T-helper 17 cell (primary cell): ENCODE measurements around the gene NUDT8. TPM values are rescaled to one million over a fixed set of nuclear protein-coding genes. Genes with fewer than 3 reads are reported as not detected.

ENCODE experiments used
- ATAC-seq: fragments of 150-1000 bp; cut with Tn5 transposase; 2 replicates; pipeline ENCODE4 v1.10.0; 2021; ENCODE audit warnings: mild to moderate bottlenecking, moderate library complexity
- DNase-seq, 3 donors: peaks; one replicate each; pipeline versions ENCODE4 v3.0.0 to v3.0.0-alpha.2; 2020 to 2021
- H3K9me3 ChIP-seq: one replicate; pipeline ENCODE4 v1.7.0; 2013; ENCODE audit warnings: low read length, mild to moderate bottlenecking; ENCODE audit not compliant: control insufficient read depth, poor library complexity, severe bottlenecking
- H3K27ac Mint-ChIP-seq: one replicate; pipeline ENCODE4 v1.8.0; 2022; ENCODE audit warnings: mild to moderate bottlenecking, moderate library complexity, mixed read lengths
- H3K27me3 Mint-ChIP-seq: one replicate; pipeline ENCODE4 v1.8.0; 2022; ENCODE audit warnings: mixed read lengths
- H3K36me3 Mint-ChIP-seq: one replicate; pipeline ENCODE4 v1.8.0; 2022; ENCODE audit warnings: low read depth, mixed read lengths
- H3K4me1 Mint-ChIP-seq: one replicate; pipeline ENCODE4 v1.8.0; 2022; ENCODE audit warnings: mild to moderate bottlenecking, mixed read lengths
- H3K4me3 Mint-ChIP-seq: one replicate; pipeline ENCODE4 v1.8.0; 2022; ENCODE audit warnings: mild to moderate bottlenecking, moderate library complexity, mixed read lengths
- total RNA-seq, 4 donors: library from RNA in 2 of 4; stranded (reverse) in 2 of 4; gene quantifications; one replicate each; pipeline ENCODE4 v1.2.3 and lab custom pipeline; 2022 to 2026

NUDT8 gene
- total RNA-seq, 2 donors from 2014 or later, result 1.5 to 3.4 TPM

GRCh38 chr11:67585911-67586310 lies 43.8 kb downstream of the NUDT8 start:
- no peaks in the 10 kb centered on the region for H3K27me3 Mint-ChIP-seq
- peak overlapping the region; percentile 70 for H3K27ac Mint-ChIP-seq
- no peaks in the 10 kb centered on the region for H3K36me3 Mint-ChIP-seq
- H3K9me3 ChIP-seq, result no peaks in the 10 kb centered on the region
- H3K4me3 Mint-ChIP-seq, result no peak overlapping the region
- peaks cover 17% of the 10 kb centered on the region for H3K4me1 Mint-ChIP-seq
- ATAC-seq, result no peak
- DNase-seq, result no peak

GRCh38 chr11:67584881-67585873 lies 44.6 kb downstream of the NUDT8 start:
- no peaks in the 10 kb centered on the region for H3K36me3 Mint-ChIP-seq
- no peak for DNase-seq
- no peaks in the 10 kb centered on the region for H3K9me3 ChIP-seq
- peaks cover under 1% of the 10 kb centered on the region for H3K27me3 Mint-ChIP-seq
- H3K27ac Mint-ChIP-seq, result peak overlapping the region; percentile 70
- H3K4me3 Mint-ChIP-seq, result peak overlapping the region; percentile 77
- ATAC-seq, result no peak
- peaks cover 19% of the 10 kb centered on the region for H3K4me1 Mint-ChIP-seq

GRCh38 chr11:67584205-67584880 lies 45.4 kb downstream of the NUDT8 start:
- Mint-ChIP-seq H3K36me3 (no peaks in the 10 kb centered on the region), H3K4me3 (peak overlapping the region; percentile 77), H3K27me3 (peaks cover 9% of the 10 kb centered on the region), H3K4me1 (peaks cover 27% of the 10 kb centered on the region), H3K27ac (peak overlapping the region; percentile 54)
- peak; percentile 17 for ATAC-seq
- no peak for DNase-seq
- no peaks in the 10 kb centered on the region for H3K9me3 ChIP-seq

GRCh38 chr11:67583247-67584204 lies 46.2 kb downstream of the NUDT8 start, which contains the start of gene GSTP1:
Gene GSTP1, plus strand, starts transcription at chr11:67583812. Its CDS starts 32 bp downstream, at chr11:67583844.
- peak within 1 kb of the TSS; percentile 81 for H3K27ac Mint-ChIP-seq
- DNase-seq, result peak; percentile 54 to 67 (median 62)
- H3K4me1 Mint-ChIP-seq, result peaks cover 31% of the 10 kb centered on the region
- no peaks in the 10 kb centered on the region for H3K36me3 Mint-ChIP-seq
- no peaks in the 10 kb centered on the region for H3K9me3 ChIP-seq
- peaks cover 12% of the 10 kb centered on the region for H3K27me3 Mint-ChIP-seq
- H3K4me3 Mint-ChIP-seq, result peak within 1 kb of the TSS; percentile 90
- ATAC-seq, result peak; percentile 86

GRCh38 chr11:67582011-67582410 lies 47.7 kb downstream of the NUDT8 start:
- H3K27me3 Mint-ChIP-seq, result peaks cover 17% of the 10 kb centered on the region
- ATAC-seq (no peak), DNase-seq (no peak)
- H3K4me3 Mint-ChIP-seq, result peak overlapping the region; percentile 90
- peaks cover 31% of the 10 kb centered on the region for H3K4me1 Mint-ChIP-seq
- H3K27ac Mint-ChIP-seq, result peak overlapping the region; percentile 81
- no peaks in the 10 kb centered on the region for H3K36me3 Mint-ChIP-seq
- H3K9me3 ChIP-seq, result no peaks in the 10 kb centered on the region

GRCh38 chr11:67581469-67581868 lies 48.3 kb downstream of the NUDT8 start:
- H3K36me3 Mint-ChIP-seq, result no peaks in the 10 kb centered on the region
- H3K4me3 Mint-ChIP-seq, result no peak overlapping the region
- peaks cover 31% of the 10 kb centered on the region for H3K4me1 Mint-ChIP-seq
- DNase-seq (no peak), ATAC-seq (no peak)
- H3K27me3 Mint-ChIP-seq, result peaks cover 19% of the 10 kb centered on the region
- H3K9me3 ChIP-seq, result no peaks in the 10 kb centered on the region
- H3K27ac Mint-ChIP-seq, result no peak overlapping the region

GRCh38 chr11:67577951-67578350 lies 51.8 kb downstream of the NUDT8 start:
- no peaks in the 10 kb centered on the region for H3K36me3 Mint-ChIP-seq

More at GRCh38 chr11:67577951-67578350, 51.8 kb downstream of the NUDT8 start:
- Mint-ChIP-seq H3K27ac (no peak overlapping the region), H3K4me3 (no peak overlapping the region), H3K4me1 (peaks cover 29% of the 10 kb centered on the region), H3K27me3 (peaks cover 38% of the 10 kb centered on the region)
- DNase-seq (no peak), ATAC-seq (no peak)
- H3K9me3 ChIP-seq, result no peaks in the 10 kb centered on the region

Other genes with a start within 250 kb of the NUDT8 start
- 10 to 100 TPM; 21.5 to 40.5 TPM for gene RAD9A, start 238.0 kb downstream of the NUDT8 start, total RNA-seq
- 100 to 1,000 TPM; 133 to 146 TPM for gene PPP1CA, start 228.1 kb downstream of the NUDT8 start, total RNA-seq
- gene TBC1D10C, start 225.9 kb downstream of the NUDT8 start, total RNA-seq, result 100 to 1,000 TPM; 251 to 262 TPM
- 1 to 10 TPM; 4.5 to 7.5 TPM for gene CARNS1, start 214.3 kb downstream of the NUDT8 start, total RNA-seq
- gene RPS6KB2, start 201.4 kb downstream of the NUDT8 start, total RNA-seq, result 10 to 100 TPM; 47.8 to 62.7 TPM
- gene PTPRCAP, start 192.3 kb downstream of the NUDT8 start, total RNA-seq, result 100 to 1,000 TPM; 170 to 184 TPM
- 10 to 100 TPM; 46.1 to 75.4 TPM for gene CORO1B, start 186.5 kb downstream of the NUDT8 start, total RNA-seq
- gene GPR152, start 177.2 kb downstream of the NUDT8 start, total RNA-seq, result not detected
- 10 to 100 TPM in 1 of 2 donors, 1 to 10 TPM in 1; 7.5 to 12.1 TPM for gene CABP4, start 174.6 kb downstream of the NUDT8 start, total RNA-seq
- 10 to 100 TPM; 48.7 to 65.6 TPM for gene TMEM134, start 160.7 kb downstream of the NUDT8 start, total RNA-seq
- gene AIP, start 146.9 kb downstream of the NUDT8 start, total RNA-seq, result 100 to 1,000 TPM in 1 of 2 donors, 10 to 100 TPM in 1; 98.3 to 109 TPM
- gene PITPNM1, start 124.6 kb downstream of the NUDT8 start, total RNA-seq, result 100 to 1,000 TPM; 109 to 121 TPM
- 10 to 100 TPM; 33.8 to 45.6 TPM for gene CDK2AP2, start 121.8 kb downstream of the NUDT8 start, total RNA-seq
- gene CABP2, start 106.5 kb downstream of the NUDT8 start, total RNA-seq, result not detected
- gene GSTP1, start 46.1 kb downstream of the NUDT8 start, total RNA-seq, result 10 to 100 TPM; 67.8 to 79.7 TPM
- gene NDUFV1, start 23.0 kb downstream of the NUDT8 start, total RNA-seq, result 100 to 1,000 TPM; 206 to 239 TPM
- not detected for gene TBX10, start 9.8 kb upstream of the NUDT8 start, total RNA-seq
- gene ACY3, start 20.8 kb upstream of the NUDT8 start, total RNA-seq, result under 1 TPM in 1 of 2 donors, not detected in 1; 0.37 TPM
- not detected for gene ALDH3B2, start 44.7 kb upstream of the NUDT8 start, total RNA-seq